Body of pancreas (tissue), 4 donors: ENCODE results near the gene GARIN1A. TPM values are rescaled to one million over a fixed set of nuclear protein-coding genes. Genes with fewer than 3 reads are reported as not detected.

ENCODE experiments used
- ATAC-seq: fragments of 150-250 bp; one replicate; pipeline ENCODE4 v1.9.1; 2016
- DNase-seq, 4 donors: peaks; one replicate each; pipeline ENCODE4 v3.0.0-alpha.2; 2019
- H3K27ac ChIP-seq, 4 donors: fragments of 200-600 bp; sonication (generic); 1 replicate in 3 of 4; 2 replicates in 1 of 4; pipeline versions ENCODE4 v1.5.1 to v1.6.1; 2016 to 2019; ENCODE audit warnings: mild to moderate bottlenecking in 1 of 4, mixed read lengths in 1 of 4, moderate library complexity in 1 of 4
- H3K27me3 ChIP-seq, 2 donors: fragments of 200-600 bp; sonication (generic); one replicate each; pipeline ENCODE4 v1.6.0; 2016; ENCODE audit warnings: mild to moderate bottlenecking in 1 of 2
- H3K36me3 ChIP-seq, 2 donors: fragments of 200-600 bp; sonication (generic); replicated peaks in 1 of 2; 2 replicates each; pipeline ENCODE4 v1.5.1; 2016; ENCODE audit warnings: low read depth in 2 of 2; ENCODE audit not compliant: insufficient read depth in 1 of 2
- H3K4me1 ChIP-seq: fragments of 200-600 bp; sonication (generic); one replicate; pipeline ENCODE4 v1.6.0; 2016
- H3K4me3 ChIP-seq, 2 donors: fragments of 200-600 bp; sonication (generic); 1 replicate in 1 of 2; 2 replicates in 1 of 2; pipeline ENCODE4 v1.5.1; 2016 to 2019
- H3K9me3 ChIP-seq, 3 donors: fragments of 200-600 bp; sonication (generic); 1 replicate in 2 of 3; 2 replicates in 1 of 3; pipeline ENCODE4 v1.5.1; 2016
- CTCF ChIP-seq, 7 experiments: fragments of 450-650 bp in 4 of 7; fragments of 200-600 bp in 3 of 7; sonication (generic) in 3 of 7; IDR thresholded peaks; one replicate each; pipeline ENCODE4 v1.5.1; 2016 to 2019; ENCODE audit warnings: antibody characterized with exemption in 7 of 7
- POLR2A ChIP-seq, 3 donors: fragments of 450-650 bp; IDR thresholded peaks; one replicate each; pipeline ENCODE4 v1.6.1; 2016; ENCODE audit warnings: antibody characterized with exemption in 3 of 3, mild to moderate bottlenecking in 2 of 3
- WGBS, 2 donors: methylation state at CpG; one replicate each; pipeline ENCODE4 v1.1.5; 2017; 5-methylcytosine and 5-hydroxymethylcytosine counted together
- intact Hi-C: fragments of 100-400 bp; cut with DNase I; formaldehyde crosslinking; loops from one replicate; pipeline ENCODE4 v1.15.1; 2023
- total RNA-seq, 2 donors: library from RNA; depleted of rRNA; stranded (reverse); fragments of >200 nt; gene quantifications; one replicate each; pipeline ENCODE4 v1.1.0, GENCODE V29; 2016

Gene GARIN1A
- total RNA-seq, 2 donors from 2014 or later = 0.33 to 0.52 TPM

DNA sequence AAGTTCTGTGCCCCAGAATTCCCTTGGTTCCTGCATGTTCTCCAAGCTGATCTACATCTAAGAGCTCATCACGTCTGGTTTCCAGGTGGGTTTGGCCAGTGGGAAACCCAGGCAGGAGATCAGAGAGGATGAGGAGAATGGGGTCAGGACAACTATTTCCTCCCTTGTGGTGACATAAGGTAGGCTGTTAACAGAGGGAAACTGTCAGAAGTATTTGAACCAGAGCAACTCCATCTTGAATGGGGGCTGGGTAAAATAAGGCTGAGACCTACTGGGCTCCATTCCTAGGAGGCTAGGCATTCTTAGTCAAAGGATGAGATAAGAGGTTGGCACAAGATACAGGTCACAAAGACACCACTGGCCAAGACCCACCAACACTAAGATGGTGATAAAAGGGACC lies 19.1 kb downstream of the GARIN1A start:
- no peaks in the 10 kb centered on the region for H3K9me3 ChIP-seq
- H3K4me1 ChIP-seq = no peaks in the 10 kb centered on the region
- ATAC-seq (no peak), DNase-seq (no peak)
- no peak for TF ChIP-seq CTCF (IDR thresholded peaks at IDR 0.05)
- no peak for TF ChIP-seq POLR2A (IDR thresholded peaks at IDR 0.05)
- 78 to 81% methylated on average over 1 of the region's 1 CpG for WGBS, 2 donors
- no peak overlapping the region for H3K27ac ChIP-seq
- H3K27me3 ChIP-seq = no peaks in the 10 kb centered on the region
- no peaks in the 10 kb centered on the region for H3K36me3 ChIP-seq
- intact Hi-C loops = no loop called here
- no peak overlapping the region for H3K4me3 ChIP-seq

DNA sequence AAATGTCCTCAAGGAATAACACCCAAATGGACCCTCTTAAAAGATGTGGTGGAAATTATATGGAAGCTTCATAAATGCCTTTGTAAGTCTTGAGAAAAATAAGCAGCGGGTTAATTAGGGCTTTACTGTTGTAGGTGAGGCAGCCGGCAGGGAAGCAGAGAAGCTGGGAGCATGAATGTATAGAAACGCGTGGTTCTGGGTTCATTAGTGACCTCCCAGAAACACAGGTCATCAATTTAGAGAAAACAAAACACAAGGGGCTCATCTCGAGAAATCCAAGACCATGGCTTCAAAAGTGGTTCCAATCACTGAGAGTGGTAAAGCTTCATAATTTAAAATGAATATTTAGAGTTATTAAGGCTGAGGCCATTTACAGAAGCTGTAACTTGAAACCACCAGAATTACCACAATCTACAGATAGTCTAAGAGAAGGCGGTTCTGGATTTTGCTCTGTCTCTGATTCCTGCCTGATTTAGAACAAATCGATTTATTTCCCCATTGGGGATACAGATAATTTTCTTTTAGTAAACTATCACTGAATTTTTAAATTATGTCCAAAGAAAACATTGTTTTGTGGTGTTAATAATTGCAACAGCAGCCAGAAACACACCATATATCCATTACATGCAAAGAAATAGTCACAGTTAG lies 20.7 kb downstream of the GARIN1A start:
- ATAC-seq (no peak), DNase-seq (no peak)
- H3K27ac ChIP-seq = no peak overlapping the region
- peaks cover 0 to 9% of the 10 kb centered on the region in 2 donors for H3K27me3 ChIP-seq
- no peak for TF ChIP-seq CTCF (IDR thresholded peaks at IDR 0.05)
- TF ChIP-seq POLR2A (IDR thresholded peaks at IDR 0.05) = no peak
- intact Hi-C loops = no loop called here
- H3K4me1 ChIP-seq = peaks cover 6% of the 10 kb centered on the region
- no peak overlapping the region for H3K4me3 ChIP-seq
- H3K9me3 ChIP-seq = no peaks in the 10 kb centered on the region
- 60 to 74% methylated on average over 7 of the region's 7 CpGs for WGBS, 2 donors
- H3K36me3 ChIP-seq = no peaks in the 10 kb centered on the region

- DNase-seq (no peak), ATAC-seq (no peak)
- Histone ChIP-seq H3K27me3 (peaks cover 0 to 12% of the 10 kb centered on the region in 2 donors), H3K4me3 (no peak overlapping the region), H3K36me3 (no peaks in the 10 kb centered on the region), H3K9me3 (no peaks in the 10 kb centered on the region), H3K27ac (no peak overlapping the region), H3K4me1 (peaks cover 6% of the 10 kb centered on the region)
- TF ChIP-seq POLR2A (IDR thresholded peaks at IDR 0.05) = no peak
- TF ChIP-seq CTCF (IDR thresholded peaks at IDR 0.05) = no peak
- WGBS, 2 donors = 85 to 89% methylated on average over 13 to 19 of the region's 19 CpGs
- intact Hi-C loops = no loop called here
Observed at GRCh38 chr7:128693373-128694015, 21.4 kb downstream of the GARIN1A start.

GRCh38 chr7:128694738-128695137 lies 22.6 kb downstream of the GARIN1A start:
- WGBS, 2 donors = 14 to 32% methylated on average over 2 of the region's 2 CpGs
- Histone ChIP-seq H3K9me3 (no peaks in the 10 kb centered on the region), H3K36me3 (no peaks in the 10 kb centered on the region), H3K4me1 (peaks cover 6% of the 10 kb centered on the region), H3K27me3 (peaks cover 0 to 12% of the 10 kb centered on the region in 2 donors), H3K4me3 (no peak overlapping the region), H3K27ac (no peak overlapping the region)
- no peak for DNase-seq
- intact Hi-C loops = no loop called here
- ATAC-seq = no peak
- TF ChIP-seq CTCF (IDR thresholded peaks at IDR 0.05) = no peak
- no peak for TF ChIP-seq POLR2A (IDR thresholded peaks at IDR 0.05)
